Measurements from ENCODE around the gene VWCE. TPM values are rescaled to one million over a fixed set of nuclear protein-coding genes. Genes with fewer than 3 reads are reported as not detected.

VWCE gene
- total and polyA plus RNA-seq, 9 of the 15 experiments (the other 6 are each of a cell fraction or from before 2014, with no cell fraction given) = 0.06 to 1.6 (median 0.63) TPM; not detected in 1

GRCh38 chr11:61266602-61267001 is 28.5 kb downstream of the VWCE start:
- Histone ChIP-seq H3K27ac (ENCODE audit: extremely low read depth, low read depth, low read length) (no peak overlapping the region), H3K4me3 (no peak overlapping the region), H3K36me3 (ENCODE audit: control insufficient read depth, insufficient read depth, low read length) (no peaks in the 10 kb centered on the region), H3K4me1 (replicated peaks in 1 of 2; ENCODE audit: control insufficient read depth in 2 of 2, insufficient read depth in 2 of 2, low read length in 2 of 2) (peaks cover 15 to 30% of the 10 kb centered on the region in 2 experiments; a peak in 4 of 5 replicates), H3K4me2 (ENCODE audit: insufficient read depth, low read length) (peak overlapping the region; percentile 55; the same call in 1 of the 2 replicates), H4K20me1 (replicated peaks; ENCODE audit: control insufficient read depth, insufficient read depth, low read length) (no peaks in the 10 kb centered on the region), H3K27me3 (ENCODE audit: control insufficient read depth in 2 of 2, insufficient read depth in 2 of 2, low read length in 2 of 2) (no peaks in the 10 kb centered on the region), H3K9ac (ENCODE audit: insufficient read depth in 1 of 2, low read depth in 2 of 2, low read length in 2 of 2) (no peak overlapping the region), H2AFZ (ENCODE audit: low read depth, low read length) (peak overlapping the region; percentile 93), H3K79me2 (ENCODE audit: control insufficient read depth, insufficient read depth, low read length) (no peaks in the 10 kb centered on the region), H3K9me3 (replicated peaks; ENCODE audit: control insufficient read depth, insufficient read depth, low read depth, low read length) (no peaks in the 10 kb centered on the region), H3K9me1 (ENCODE audit: control insufficient read depth, insufficient read depth, low read length) (no peaks in the 10 kb centered on the region)
- ChIA-PET POLR2A (interaction anchor here (1.0 to 1.1 kb wide), 4 partner anchors 8 to 119 kb away, joined by 3 to 5 read pairs (median 4); no protein-coding TSS in a partner anchor), CTCF (ENCODE audit: low intra/inter-chr PET ratio) (no interaction called here)
- WGBS (ENCODE audit: insufficient coverage, low coverage, missing lambda C conversion rate) = 9% methylated on average over 4 of the region's 4 CpGs
- in situ Hi-C loops (cut with MboI) = no loop called here
- BruUV-seq (replicated peaks) = no TSS peak
- FAIRE-seq (peak; percentile 86), ATAC-seq (peak; percentile 88), DNase-seq (ENCODE audit: extremely low read depth in 1 of 4, low spot score in 3 of 4) (peak; percentile 64 to 74 (median 68))
- intact Hi-C loops (cut with micrococcal nuclease) = no loop called here
- TF ChIP-seq ARID4B (CRISPR knock-in tag; IDR thresholded peaks at IDR 0.05) = no peak
- TF ChIP-seq TEAD4 (IDR thresholded peaks at IDR 0.05; ENCODE audit: low read length) = peak; percentile 77
- no peak for TF ChIP-seq TEAD4 (CRISPR knock-in tag; IDR thresholded peaks at IDR 0.05; ENCODE audit: borderline replicate concordance)
- no peak for TF ChIP-seq SRF (CRISPR knock-in tag; IDR thresholded peaks at IDR 0.05)
- no peak for TF ChIP-seq FOXA3 (CRISPR knock-in tag; conservative IDR thresholded peaks at IDR 0.05 in 1 of 2, IDR thresholded peaks at IDR 0.05 in 1 of 2)
- no peak for TF ChIP-seq FOS (IDR thresholded peaks at IDR 0.05; ENCODE audit: extremely low read depth, insufficient read length)
- peak; percentile 48; the same call in 1 of the 2 replicates for TF ChIP-seq HMBOX1 (IDR thresholded peaks at IDR 0.05)
- TF ChIP-seq ZBTB2 (IDR thresholded peaks at IDR 0.05) = no peak
- no peak for TF ChIP-seq ZNF639 (CRISPR knock-in tag; conservative IDR thresholded peaks at IDR 0.05 in 1 of 2, IDR thresholded peaks at IDR 0.05 in 1 of 2)
- no peak for TF ChIP-seq ZNF311 (CRISPR knock-in tag; IDR thresholded peaks at IDR 0.05)
- TF ChIP-seq KDM2B (CRISPR knock-in tag; IDR thresholded peaks at IDR 0.05) = no peak
- no peak for TF ChIP-seq PURB (CRISPR knock-in tag; IDR thresholded peaks at IDR 0.05; ENCODE audit: low read depth)
